HCEC 1CT (cell line): Measurements from ENCODE around the gene SPACA6.

Experiments used
- DNase-seq: peaks from one replicate; pipeline ENCODE4 v3.0.0-alpha.2; 2017

Gene SPACA6

GRCh38 chr19:51739466-51740213 is 46.5 kb downstream of the SPACA6 start:
- DNase-seq, result no peak

GRCh38 chr19:51740356-51740755 is 47.2 kb downstream of the SPACA6 start:
- DNase-seq, result no peak

- no peak for DNase-seq
Observed at GRCh38 chr19:51742789-51743188, 49.7 kb downstream of the SPACA6 start.

- no peak for DNase-seq
Observed at GRCh38 chr19:51743405-51743804, 50.3 kb downstream of the SPACA6 start.

GRCh38 chr19:51746731-51747130 is 53.6 kb downstream of the SPACA6 start:
- no peak for DNase-seq

GRCh38 chr19:51749979-51750378 is 56.8 kb downstream of the SPACA6 start:
- DNase-seq, result no peak

GRCh38 chr19:51750400-51751094 is 57.4 kb downstream of the SPACA6 start:
- DNase-seq, result no peak

- DNase-seq, result no peak
Observed at GRCh38 chr19:51751655-51752054, 58.5 kb downstream of the SPACA6 start, which contains the start of gene FPR1. Gene FPR1, minus strand, starts transcription at chr19:51751878. Its CDS starts 4,884 bp downstream, at chr19:51746994.

GRCh38 chr19:51754109-51754508 is 61.0 kb downstream of the SPACA6 start:
- DNase-seq, result no peak

GRCh38 chr19:51754770-51755169 is 61.6 kb downstream of the SPACA6 start:
- no peak for DNase-seq
